ENCODE data around the gene GSTM1.

DNA sequence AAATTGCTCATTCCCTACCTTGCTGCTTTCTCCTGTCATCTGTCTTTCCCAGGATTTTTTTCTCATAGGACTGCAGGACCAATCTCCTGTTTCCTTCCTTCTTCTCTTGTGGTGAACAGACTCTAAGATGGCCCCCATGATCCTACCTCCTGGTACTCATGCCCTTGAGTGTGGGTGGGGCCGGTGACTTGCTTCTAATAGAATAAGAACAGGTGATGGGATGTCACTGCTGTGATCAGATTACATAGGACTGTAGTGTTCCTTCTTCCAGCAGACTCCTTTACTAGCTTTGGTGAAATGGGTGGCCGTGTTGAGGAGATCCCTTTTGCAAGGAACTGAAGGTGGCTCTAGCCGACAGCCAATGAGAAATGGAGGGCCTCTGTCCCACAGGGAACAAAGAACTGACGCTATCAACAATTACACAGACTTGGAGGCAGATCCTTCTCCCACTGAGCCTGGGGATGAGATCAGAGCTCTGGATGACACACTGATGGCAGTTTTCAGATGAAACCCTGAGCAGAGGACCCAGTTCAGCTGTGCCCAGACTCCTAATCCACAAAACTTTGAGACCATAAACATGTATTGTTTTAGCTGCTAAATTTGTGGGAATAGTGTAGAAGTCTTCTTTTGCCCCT is 45.7 kb downstream of the GSTM1 start:
- TF ChIP-seq, protein P1, sequence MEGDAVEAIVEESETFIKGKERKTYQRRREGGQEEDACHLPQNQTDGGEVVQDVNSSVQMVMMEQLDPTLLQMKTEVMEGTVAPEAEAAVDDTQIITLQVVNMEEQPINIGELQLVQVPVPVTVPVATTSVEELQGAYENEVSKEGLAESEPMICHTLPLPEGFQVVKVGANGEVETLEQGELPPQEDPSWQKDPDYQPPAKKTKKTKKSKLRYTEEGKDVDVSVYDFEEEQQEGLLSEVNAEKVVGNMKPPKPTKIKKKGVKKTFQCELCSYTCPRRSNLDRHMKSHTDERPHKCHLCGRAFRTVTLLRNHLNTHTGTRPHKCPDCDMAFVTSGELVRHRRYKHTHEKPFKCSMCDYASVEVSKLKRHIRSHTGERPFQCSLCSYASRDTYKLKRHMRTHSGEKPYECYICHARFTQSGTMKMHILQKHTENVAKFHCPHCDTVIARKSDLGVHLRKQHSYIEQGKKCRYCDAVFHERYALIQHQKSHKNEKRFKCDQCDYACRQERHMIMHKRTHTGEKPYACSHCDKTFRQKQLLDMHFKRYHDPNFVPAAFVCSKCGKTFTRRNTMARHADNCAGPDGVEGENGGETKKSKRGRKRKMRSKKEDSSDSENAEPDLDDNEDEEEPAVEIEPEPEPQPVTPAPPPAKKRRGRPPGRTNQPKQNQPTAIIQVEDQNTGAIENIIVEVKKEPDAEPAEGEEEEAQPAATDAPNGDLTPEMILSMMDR (IDR thresholded peaks at IDR 0.05; ENCODE audit: low read depth, low read length) = no peak
- TF ChIP-seq POLR2A (IDR thresholded peaks at IDR 0.05; ENCODE audit: extremely low read depth, insufficient read length) (no peak), MYC (IDR thresholded peaks at IDR 0.05; ENCODE audit: low read depth, low read length) (no peak)
- TF ChIP-seq, protein P2, sequence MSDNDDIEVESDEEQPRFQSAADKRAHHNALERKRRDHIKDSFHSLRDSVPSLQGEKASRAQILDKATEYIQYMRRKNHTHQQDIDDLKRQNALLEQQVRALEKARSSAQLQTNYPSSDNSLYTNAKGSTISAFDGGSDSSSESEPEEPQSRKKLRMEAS (IDR thresholded peaks at IDR 0.05; ENCODE audit: low read depth, low read length) = no peak

All from NB4 (cell line).